Breast epithelium (tissue), 3 donors: ENCODE results near the gene MIS12.

ENCODE experiments used
- CTCF ChIP-seq, 3 donors: fragments of 450-650 bp; IDR thresholded peaks; one replicate each; pipeline ENCODE4 v1.5.1; 2016 to 2017; ENCODE audit warnings: antibody characterized with exemption in 3 of 3, mild to moderate bottlenecking in 3 of 3, moderate library complexity in 3 of 3
- POLR2AphosphoS5 ChIP-seq, 3 donors: sonication (generic); formaldehyde crosslinking; IDR thresholded peaks; one replicate each; pipeline ENCODE4 v1.6.1; 2017; ENCODE audit warnings: antibody characterized with exemption in 3 of 3

GRCh38 chr17:5464717-5465507 is 21.5 kb upstream of the MIS12 start:
- no peak for TF ChIP-seq CTCF (IDR thresholded peaks at IDR 0.05)
- TF ChIP-seq POLR2AphosphoS5 (IDR thresholded peaks at IDR 0.05): no peak
